Stimulated activated naive CD8-positive, alpha-beta T cell treated with anti-CD3 and anti-CD28 coated beads, Interleukin-15, amount 100 ng/mL, for 72 hours (primary cell): ENCODE measurements around the gene LPCAT3.

ENCODE experiments used
- ATAC-seq: fragments of 150-1000 bp; cut with Tn5 transposase; 2 replicates; pipeline ENCODE4 v1.10.0; 2021; ENCODE audit warnings: mild to moderate bottlenecking, moderate library complexity
- DNase-seq, 2 donors: peaks; one replicate each; pipeline ENCODE4 v3.0.0; 2021 to 2022
- H3K27ac Mint-ChIP-seq, 2 donors: one replicate each; pipeline ENCODE4 v1.8.0; 2022; ENCODE audit warnings: mild to moderate bottlenecking in 2 of 2, mixed read lengths in 2 of 2, moderate library complexity in 2 of 2
- H3K27me3 Mint-ChIP-seq: one replicate; pipeline ENCODE4 v1.8.0; 2022; ENCODE audit warnings: mixed read lengths
- H3K4me1 Mint-ChIP-seq: one replicate; pipeline ENCODE4 v1.8.0; 2022; ENCODE audit warnings: mild to moderate bottlenecking, mixed read lengths
- H3K4me3 Mint-ChIP-seq, 2 donors: one replicate each; pipeline ENCODE4 v1.8.0; 2022; ENCODE audit warnings: mild to moderate bottlenecking in 2 of 2, mixed read lengths in 2 of 2, moderate library complexity in 1 of 2
- H3K9me3 Mint-ChIP-seq, 2 donors: one replicate each; pipeline ENCODE4 v1.8.0; 2022; ENCODE audit warnings: mixed read lengths in 2 of 2

LPCAT3 gene

DNA sequence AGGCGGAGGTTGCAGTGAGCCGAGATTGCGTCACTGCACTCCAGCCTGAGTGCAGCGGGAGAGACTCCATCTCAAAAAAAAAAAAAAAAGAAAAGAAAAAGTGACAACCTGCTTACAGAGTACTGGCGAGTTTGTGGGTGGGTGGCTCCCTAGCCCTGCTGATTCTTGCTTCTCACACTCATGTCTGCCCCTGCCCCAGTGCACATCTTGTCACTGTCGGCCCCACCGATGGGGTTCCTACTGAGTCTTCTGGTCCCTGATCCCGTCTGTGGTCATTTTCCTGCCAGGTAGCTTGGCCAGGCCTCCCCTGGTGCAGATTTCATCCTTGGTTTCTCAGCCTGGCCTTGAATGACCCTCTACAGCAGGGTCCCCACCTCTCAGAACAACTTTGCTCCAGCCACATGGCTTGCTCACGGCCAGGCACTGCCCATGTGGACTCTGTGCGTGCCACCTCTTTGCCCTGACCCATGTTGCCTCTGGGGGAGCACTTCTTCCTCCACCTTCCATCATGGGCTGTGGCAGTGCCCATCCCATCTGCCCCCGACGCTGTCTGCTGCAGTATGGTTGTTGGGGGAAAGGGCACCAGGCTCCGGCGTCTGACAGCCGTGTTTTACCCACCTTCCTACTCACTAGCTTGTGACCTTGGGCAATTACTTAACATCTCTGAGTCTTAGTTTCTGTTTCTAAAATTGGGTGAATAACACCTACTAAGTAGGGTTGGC is 69.2 kb downstream of the LPCAT3 start:
- H3K27me3 Mint-ChIP-seq = no peaks in the 10 kb centered on the region
- ATAC-seq (no peak), DNase-seq (peak in 1 of 2 donors; percentile 45)
- peak overlapping the region; percentile 94 to 97 for H3K27ac Mint-ChIP-seq
- H3K4me3 Mint-ChIP-seq = peak overlapping the region; percentile 82 to 85
- H3K9me3 Mint-ChIP-seq = no peaks in the 10 kb centered on the region
- peaks cover 71% of the 10 kb centered on the region for H3K4me1 Mint-ChIP-seq

DNA sequence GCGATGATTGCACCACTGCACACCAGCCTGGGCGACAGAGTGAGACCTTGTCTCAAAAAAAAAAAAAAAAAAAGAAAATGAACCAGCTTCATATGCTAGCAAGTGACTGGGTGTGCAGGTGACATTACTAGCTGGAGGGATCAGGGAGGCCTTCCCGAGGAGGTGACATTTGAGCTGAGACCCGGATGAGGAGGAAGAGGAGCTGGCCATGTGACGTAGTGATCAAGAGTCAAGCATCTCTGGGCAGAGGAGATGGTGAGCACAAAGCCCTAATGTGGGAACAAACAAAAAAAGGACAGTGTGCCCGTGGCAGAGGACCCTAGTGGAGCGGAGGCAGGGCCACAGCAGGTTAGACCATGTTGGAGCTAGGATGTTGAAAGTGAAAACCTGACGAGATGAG is 70.7 kb downstream of the LPCAT3 start:
- H3K27me3 Mint-ChIP-seq = no peaks in the 10 kb centered on the region
- no peak for DNase-seq
- no peak for ATAC-seq
- H3K4me3 Mint-ChIP-seq = peak overlapping the region; percentile 82 to 85
- H3K27ac Mint-ChIP-seq = peak overlapping the region; percentile 1 to 63
- no peaks in the 10 kb centered on the region for H3K9me3 Mint-ChIP-seq
- peaks cover 82% of the 10 kb centered on the region for H3K4me1 Mint-ChIP-seq

DNA sequence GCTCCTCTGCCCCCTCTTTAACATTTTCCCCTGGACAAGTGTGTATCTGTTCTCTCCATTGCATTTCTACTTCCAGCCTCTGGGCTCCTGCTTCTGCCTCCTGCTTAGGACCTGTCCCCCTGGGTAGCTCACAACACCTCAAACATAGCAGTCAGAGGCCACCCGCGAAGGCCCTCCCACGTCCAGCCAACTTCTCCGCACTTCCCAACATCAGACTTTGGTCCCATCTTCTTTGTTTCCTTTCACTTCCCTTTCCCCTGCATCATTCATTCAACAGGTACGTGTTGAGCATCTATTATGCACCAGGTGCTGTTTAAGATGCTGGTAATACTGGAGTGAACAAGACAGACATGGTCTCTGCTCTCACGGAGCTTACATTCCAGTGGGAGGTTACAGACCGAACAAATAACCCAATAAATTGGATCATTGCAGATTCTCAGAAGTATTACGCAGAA is 71.3 kb downstream of the LPCAT3 start:
- peak overlapping the region; percentile 74 to 88 for H3K27ac Mint-ChIP-seq
- ATAC-seq (no peak), DNase-seq (no peak)
- peak overlapping the region; percentile 82 to 85 for H3K4me3 Mint-ChIP-seq
- H3K27me3 Mint-ChIP-seq = no peaks in the 10 kb centered on the region
- no peaks in the 10 kb centered on the region for H3K9me3 Mint-ChIP-seq
- H3K4me1 Mint-ChIP-seq = peaks cover 88% of the 10 kb centered on the region

DNA sequence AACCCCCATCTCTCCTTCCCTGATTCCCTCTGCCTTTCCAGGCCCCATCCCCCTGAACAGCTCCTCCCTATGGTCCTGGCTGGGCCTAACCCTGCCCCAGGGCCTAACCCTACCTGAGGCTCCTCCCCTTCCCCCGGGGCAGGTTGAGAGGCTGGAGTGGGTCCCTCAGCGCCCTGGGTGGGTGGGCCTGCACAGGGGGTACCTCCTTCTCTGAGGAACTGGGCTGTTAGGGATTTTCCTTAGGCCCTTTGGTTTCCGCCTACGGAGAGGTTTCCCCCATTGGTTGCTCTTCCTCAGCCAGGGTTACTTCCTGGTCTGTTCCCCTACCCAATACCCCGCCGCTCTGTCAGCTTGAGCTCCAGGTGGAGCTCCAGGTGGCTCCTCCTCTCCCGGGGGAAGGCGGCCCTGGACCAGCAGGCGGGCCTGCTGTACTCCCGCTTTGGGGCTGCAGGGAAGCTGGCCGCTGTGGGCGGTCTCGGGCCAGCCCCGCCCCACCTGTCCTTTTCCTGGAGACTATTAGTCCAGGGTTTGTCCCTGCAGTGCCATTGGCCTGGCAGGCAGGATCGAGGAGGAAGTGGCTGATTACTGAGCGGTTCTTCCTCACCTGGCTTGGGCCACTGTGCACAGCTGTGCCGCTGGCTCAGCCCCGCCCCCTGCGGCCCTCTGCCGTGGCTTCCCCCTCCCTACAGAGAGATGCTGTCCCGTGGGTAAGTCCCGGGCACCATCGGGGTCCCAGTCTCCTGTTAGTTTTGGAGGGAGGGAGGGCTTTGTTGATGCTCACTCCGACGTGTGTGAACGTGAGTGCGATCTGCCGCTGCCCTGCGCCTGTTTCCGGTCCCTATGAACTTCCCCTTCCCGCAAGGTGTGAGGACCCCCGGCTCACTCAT is 72.0 kb downstream of the LPCAT3 start:
- DNase-seq (peak; percentile 55 to 74), ATAC-seq (peak; percentile 10)
- Mint-ChIP-seq H3K27ac (peak overlapping the region; percentile 88 to 95), H3K27me3 (no peaks in the 10 kb centered on the region), H3K4me3 (peak overlapping the region; percentile 82 to 85), H3K4me1 (peaks cover 92% of the 10 kb centered on the region), H3K9me3 (no peaks in the 10 kb centered on the region)

DNA sequence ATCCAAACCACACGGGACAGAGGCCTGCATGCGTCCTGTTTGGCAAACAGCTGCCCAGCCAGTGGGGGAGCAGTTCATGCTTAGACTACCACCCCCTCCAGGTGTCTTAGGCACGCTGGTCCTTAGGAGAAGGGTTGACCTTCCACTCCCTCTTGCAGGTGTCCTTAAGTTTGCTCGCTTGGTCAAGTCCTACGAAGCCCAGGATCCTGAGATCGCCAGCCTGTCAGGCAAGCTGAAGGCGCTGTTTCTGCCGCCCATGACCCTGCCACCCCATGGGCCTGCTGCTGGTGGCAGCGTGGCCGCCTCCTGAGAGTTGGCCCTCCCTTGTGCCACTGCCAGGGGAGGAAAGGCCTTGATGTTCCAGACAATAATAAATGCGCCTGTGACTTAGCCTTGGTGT is 72.7 kb downstream of the LPCAT3 start:
- peak overlapping the region; percentile 88 to 95 for H3K27ac Mint-ChIP-seq
- H3K4me3 Mint-ChIP-seq = peak overlapping the region; percentile 82 to 85
- no peak for ATAC-seq
- H3K9me3 Mint-ChIP-seq = no peaks in the 10 kb centered on the region
- H3K4me1 Mint-ChIP-seq = peaks cover 95% of the 10 kb centered on the region
- H3K27me3 Mint-ChIP-seq = no peaks in the 10 kb centered on the region
- DNase-seq = peak in 1 of 2 donors; percentile 32

DNA sequence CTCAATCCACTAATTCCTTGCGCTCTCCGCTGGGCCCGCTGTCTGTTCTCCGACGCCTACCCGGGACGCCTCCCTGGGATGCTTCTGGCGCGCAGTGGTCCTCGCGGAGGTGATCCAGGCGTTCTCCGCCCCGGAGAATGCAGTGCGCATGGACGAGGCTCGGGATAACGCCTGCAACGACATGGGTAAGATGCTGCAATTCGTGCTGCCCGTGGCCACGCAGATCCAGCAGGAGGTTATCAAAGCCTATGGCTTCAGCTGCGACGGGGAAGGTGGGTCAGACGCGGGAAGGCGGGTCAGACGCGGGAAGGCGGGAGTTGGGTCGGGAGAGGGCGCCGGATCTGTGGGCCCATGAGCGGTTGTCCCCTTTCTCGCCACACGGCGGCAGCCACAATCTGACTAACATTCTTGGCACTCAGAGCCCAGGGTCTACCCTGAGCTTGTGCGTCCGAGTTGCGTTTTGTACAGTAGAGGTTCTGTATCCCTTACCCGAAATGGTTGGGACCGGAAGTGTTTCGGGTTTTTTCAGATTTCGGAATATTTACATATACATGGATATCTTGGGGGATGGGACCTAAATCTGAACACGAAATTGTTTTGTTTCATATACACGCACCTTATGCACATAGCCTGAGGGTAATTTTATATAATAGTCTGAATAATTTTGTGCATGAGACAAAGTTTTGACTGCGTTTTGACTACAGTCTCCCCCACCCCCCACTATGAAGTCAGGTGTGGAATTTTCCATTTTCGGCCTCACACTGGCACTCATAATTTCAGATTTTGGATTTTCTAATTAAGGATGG is 73.7 kb downstream of the LPCAT3 start:
- ATAC-seq (peak; percentile 68), DNase-seq (peak; percentile 92)
- H3K27ac Mint-ChIP-seq = peak overlapping the region; percentile 100
- H3K4me1 Mint-ChIP-seq = peaks cover 91% of the 10 kb centered on the region
- no peaks in the 10 kb centered on the region for H3K27me3 Mint-ChIP-seq
- no peaks in the 10 kb centered on the region for H3K9me3 Mint-ChIP-seq
- H3K4me3 Mint-ChIP-seq = peak overlapping the region; percentile 82 to 85

DNA sequence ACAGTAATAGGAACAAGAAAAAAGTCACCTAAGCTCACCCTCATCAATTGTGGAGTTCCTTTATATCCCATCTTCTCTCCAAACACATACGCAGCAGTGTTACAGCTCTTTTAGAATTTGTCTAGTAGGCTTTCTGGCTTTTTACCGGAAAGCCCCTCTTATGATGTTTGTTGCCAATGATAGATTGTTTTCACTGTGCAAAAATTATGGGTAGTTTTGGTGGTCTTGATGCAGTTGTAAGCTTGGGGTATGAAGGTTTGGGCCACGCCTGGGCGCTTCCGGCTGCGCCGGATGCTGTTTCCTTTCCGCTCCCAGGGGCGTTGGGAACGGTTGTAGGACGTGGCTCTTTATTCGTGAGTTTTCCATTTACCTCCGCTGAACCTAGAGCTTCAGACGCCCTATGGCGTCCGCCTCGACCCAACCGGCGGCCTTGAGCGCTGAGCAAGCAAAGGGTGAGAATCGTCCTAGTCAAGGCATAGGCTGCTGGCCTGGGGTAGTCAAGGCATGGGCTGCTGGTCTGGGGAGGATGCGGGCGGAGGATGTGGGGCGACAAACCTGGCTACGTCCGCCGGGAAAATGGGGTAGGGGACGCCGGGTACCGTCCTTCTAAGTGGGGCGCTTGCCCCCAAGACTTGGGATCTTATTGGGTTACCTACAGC is 74.4 kb downstream of the LPCAT3 start, which contains the start of the genes C12orf57 and RNU7-1:
TSS of gene C12orf57 (plus strand) at position 301 of the 659 bp plus-strand sequence. CDS start at position 401, 100 bp downstream.
TSS of gene RNU7-1 (plus strand) at position 95 of the 659 bp plus-strand sequence.
- no peaks in the 10 kb centered on the region for H3K9me3 Mint-ChIP-seq
- H3K27ac Mint-ChIP-seq = peak within 1 kb of the TSS; percentile 100
- H3K27me3 Mint-ChIP-seq = no peaks in the 10 kb centered on the region
- H3K4me1 Mint-ChIP-seq = peaks cover 91% of the 10 kb centered on the region
- DNase-seq (peak in 1 of 2 donors; percentile 92), ATAC-seq (peak; percentile 76)
- H3K4me3 Mint-ChIP-seq = peak within 1 kb of the TSS; percentile 82 to 85

DNA sequence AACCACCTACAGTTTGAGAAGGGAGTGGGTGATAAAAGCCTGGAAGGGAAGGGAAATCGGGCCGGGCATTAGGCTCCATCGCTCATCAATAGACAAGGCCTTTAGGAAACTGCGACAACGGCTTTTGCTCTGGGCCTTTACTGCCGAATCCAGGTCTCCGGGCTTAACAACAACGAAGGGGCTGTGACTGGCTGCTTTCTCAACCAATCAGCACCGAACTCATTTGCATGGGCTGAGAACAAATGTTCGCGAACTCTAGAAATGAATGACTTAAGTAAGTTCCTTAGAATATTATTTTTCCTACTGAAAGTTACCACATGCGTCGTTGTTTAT is 74.9 kb downstream of the LPCAT3 start:
- DNase-seq = peak; percentile 75 to 85
- Mint-ChIP-seq H3K4me1 (peaks cover 91% of the 10 kb centered on the region), H3K4me3 (peak overlapping the region; percentile 82 to 85), H3K9me3 (no peaks in the 10 kb centered on the region), H3K27ac (peak overlapping the region; percentile 100), H3K27me3 (no peaks in the 10 kb centered on the region)
- peak; percentile 55 for ATAC-seq

DNA sequence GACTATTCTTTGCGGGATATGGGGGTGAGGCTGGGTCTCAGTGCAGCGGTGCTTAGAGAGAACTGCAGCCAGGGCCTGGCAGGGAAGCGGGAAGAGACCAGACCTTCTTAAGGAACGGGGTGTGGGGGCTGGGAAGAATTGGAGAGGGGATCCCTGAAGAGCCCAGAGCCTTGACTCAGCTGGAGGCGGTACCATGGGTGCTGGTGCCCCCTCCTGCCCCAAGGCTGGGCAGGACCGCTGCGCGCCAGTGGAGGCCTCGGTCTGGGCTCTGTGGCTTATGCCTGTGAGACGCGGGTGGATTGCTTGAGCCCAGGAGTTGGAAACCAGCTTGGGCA is 76.0 kb downstream of the LPCAT3 start:
- no peak for ATAC-seq
- H3K4me1 Mint-ChIP-seq = peaks cover 87% of the 10 kb centered on the region
- H3K4me3 Mint-ChIP-seq = peak overlapping the region in 1 of 2 donors; percentile 49

DNA sequence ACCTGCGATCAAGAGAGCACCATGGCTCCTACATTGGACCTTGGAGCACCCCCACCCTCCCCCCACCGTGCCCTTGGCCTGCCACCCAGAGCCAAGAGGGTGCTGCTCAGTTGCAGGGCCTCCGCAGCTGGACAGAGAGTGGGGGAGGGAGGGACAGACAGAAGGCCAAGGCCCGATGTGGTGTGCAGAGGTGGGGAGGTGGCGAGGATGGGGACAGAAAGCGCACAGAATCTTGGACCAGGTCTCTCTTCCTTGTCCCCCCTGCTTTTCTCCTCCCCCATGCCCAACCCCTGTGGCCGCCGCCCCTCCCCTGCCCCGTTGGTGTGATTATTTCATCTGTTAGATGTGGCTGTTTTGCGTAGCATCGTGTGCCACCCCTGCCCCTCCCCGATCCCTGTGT is 76.5 kb downstream of the LPCAT3 start:
- DNase-seq (no peak), ATAC-seq (no peak)
- H3K4me1 Mint-ChIP-seq = peaks cover 84% of the 10 kb centered on the region
- H3K27ac Mint-ChIP-seq = no peak overlapping the region
- H3K9me3 Mint-ChIP-seq = no peaks in the 10 kb centered on the region
- H3K4me3 Mint-ChIP-seq = no peak overlapping the region
- H3K27me3 Mint-ChIP-seq = no peaks in the 10 kb centered on the region

More for the DNA sequence above, 76.0 kb downstream of the LPCAT3 start:
- no peak for DNase-seq
- Mint-ChIP-seq H3K27me3 (no peaks in the 10 kb centered on the region), H3K27ac (peak overlapping the region; percentile 84 to 100), H3K9me3 (no peaks in the 10 kb centered on the region)

DNA sequence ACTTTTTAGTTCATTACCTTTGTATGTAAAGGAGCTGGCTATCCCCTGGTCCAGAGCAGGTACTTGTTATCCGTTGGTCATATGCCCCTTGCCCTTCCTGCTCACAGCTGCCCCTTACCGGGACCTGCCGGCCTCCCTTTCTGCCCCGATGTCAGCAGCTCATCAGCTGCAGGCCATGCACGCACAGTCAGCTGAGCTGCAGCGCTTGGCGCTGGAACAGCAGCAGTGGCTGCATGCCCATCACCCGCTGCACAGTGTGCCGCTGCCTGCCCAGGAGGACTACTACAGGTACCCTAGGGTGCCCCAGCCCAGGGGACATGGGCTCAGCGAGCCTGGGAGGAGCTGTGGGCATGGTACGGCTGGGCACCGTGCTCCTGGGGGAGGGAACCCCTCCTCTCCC is 77.0 kb downstream of the LPCAT3 start:
- Mint-ChIP-seq H3K27ac (no peak overlapping the region), H3K4me1 (peaks cover 84% of the 10 kb centered on the region), H3K4me3 (peak overlapping the region in 1 of 2 donors; percentile 45), H3K9me3 (no peaks in the 10 kb centered on the region), H3K27me3 (no peaks in the 10 kb centered on the region)
- DNase-seq = no peak
- ATAC-seq = no peak

DNA sequence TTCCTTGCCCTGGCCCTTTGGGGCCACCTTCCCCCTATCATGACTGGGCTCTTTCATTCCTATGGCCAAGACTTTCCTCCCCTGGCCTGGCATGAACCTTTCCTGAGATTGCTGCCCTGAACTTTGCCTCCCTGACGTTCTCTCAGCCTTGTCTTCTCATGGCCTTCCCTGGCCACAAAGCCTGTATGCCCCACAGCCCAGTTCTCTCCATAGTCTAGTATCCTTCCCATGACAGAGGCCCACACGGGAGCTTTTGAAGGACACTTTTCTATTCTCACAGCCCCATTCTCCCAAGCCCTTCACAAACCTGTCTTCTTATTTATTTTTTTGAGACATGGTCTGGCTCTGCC is 79.1 kb downstream of the LPCAT3 start:
- ATAC-seq (no peak), DNase-seq (no peak)
- Mint-ChIP-seq H3K4me1 (peaks cover 85% of the 10 kb centered on the region), H3K27ac (peak overlapping the region; percentile 4 to 86), H3K9me3 (no peaks in the 10 kb centered on the region), H3K4me3 (peak overlapping the region; percentile 52 to 96), H3K27me3 (no peaks in the 10 kb centered on the region)

DNA sequence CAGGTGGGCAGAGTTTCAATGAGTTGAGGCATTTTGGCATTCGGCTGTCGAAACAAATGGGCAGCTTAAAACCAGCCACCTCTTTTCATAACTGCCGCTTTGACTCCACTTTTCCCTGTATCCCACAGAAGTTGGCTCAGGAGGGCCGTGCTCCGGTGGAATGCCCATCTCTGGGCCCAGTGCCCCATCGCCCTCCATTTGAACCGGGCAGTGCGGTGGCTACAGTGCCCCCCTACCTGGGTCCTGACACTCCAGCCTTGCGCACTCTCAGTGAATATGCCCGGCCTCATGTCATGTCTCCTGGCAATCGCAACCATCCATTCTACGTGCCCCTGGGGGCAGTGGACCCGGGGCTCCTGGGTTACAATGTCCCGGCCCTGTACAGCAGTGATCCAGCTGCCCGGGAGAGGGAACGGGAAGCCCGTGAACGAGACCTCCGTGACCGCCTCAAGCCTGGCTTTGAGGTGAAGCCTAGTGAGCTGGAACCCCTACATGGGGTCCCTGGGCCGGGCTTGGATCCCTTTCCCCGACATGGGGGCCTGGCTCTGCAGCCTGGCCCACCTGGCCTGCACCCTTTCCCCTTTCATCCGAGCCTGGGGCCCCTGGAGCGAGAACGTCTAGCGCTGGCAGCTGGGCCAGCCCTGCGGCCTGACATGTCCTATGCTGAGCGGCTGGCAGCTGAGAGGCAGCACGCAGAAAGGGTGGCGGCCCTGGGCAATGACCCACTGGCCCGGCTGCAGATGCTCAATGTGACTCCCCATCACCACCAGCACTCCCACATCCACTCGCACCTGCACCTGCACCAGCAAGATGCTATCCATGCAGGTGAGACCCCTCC is 79.7 kb downstream of the LPCAT3 start:
- Mint-ChIP-seq H3K9me3 (no peaks in the 10 kb centered on the region), H3K4me1 (peaks cover 85% of the 10 kb centered on the region), H3K4me3 (peak overlapping the region; percentile 87 to 96), H3K27ac (peak overlapping the region; percentile 30 to 86), H3K27me3 (no peaks in the 10 kb centered on the region)
- DNase-seq = peak in 1 of 2 donors; percentile 29
- no peak for ATAC-seq
